NOMO-1 treated with DMSO at 0.1 percent for 48 hours (cell line): ENCODE measurements around the gene SMIM35.

Experiments used
- DNase-seq: peaks from one replicate; lab custom pipeline; 2025; ENCODE audit not compliant: unreplicated experiment; lab: John Stamatoyannopoulos, UW

Gene SMIM35

GRCh38 chr11:118007040-118007439, 79.7 kb downstream of the SMIM35 start:
- peak; percentile 37 for DNase-seq

DNA sequence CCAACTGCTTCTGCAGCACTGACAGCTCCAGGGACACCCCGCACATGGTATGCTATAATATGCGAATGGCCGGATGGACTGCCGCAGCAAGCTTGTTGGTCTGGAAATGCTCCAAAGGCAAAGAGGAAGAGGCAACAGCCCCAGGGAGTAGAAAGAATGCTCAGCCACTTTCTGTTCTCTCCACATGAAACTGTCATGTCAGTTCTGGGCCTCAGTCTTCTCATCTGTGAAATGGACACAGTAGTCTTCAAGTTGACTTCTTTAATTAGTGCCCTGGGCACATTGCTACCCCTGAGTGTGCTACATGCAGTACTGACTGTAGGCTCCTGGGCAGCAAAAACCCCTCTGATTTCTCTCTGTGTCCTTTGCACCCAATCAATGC, 80.6 kb downstream of the SMIM35 start:
- no peak for DNase-seq

DNA sequence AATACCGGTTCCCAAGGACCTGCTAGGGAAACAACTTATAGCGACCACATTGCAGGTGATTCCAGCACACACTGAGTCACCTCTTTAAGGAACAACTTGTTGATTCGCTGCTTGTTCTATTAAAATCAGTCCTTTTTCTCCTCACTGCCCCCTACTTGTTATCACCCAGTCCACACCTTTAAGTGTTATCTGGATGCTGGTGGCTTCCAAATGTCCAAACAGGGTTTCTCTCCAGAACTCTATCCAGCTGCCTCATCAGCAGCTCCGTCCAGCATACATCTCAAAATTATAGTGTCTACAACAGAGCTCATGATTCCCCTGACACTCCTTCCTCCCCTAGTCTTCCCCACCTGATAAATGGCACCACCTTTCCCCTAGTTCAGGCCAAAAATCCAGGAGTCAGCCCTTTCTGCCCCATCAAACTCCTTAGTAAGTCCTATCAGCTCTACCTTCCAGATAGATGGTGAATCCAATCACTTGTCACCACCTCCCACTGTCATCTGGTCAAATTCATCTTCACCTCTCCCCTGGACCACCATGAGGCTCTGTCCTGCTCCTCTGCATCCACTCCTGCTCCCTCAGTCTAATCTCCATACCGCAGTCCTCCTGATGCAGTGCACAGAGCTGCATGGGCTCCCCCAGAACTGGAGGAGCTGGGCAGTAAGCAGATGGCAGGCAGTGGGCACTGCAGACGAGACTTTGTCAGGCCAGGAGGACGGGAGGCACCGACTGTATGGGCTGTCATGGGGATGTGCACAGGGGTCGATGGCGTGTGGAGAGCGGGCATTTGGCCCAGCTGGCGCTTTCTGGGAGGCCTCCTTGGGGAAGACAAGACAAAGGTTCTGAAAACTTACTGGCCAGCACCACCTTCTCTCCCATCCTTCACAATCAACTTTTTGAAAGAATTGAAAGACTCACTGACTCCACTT, 81.3 kb downstream of the SMIM35 start:
- DNase-seq: no peak

DNA sequence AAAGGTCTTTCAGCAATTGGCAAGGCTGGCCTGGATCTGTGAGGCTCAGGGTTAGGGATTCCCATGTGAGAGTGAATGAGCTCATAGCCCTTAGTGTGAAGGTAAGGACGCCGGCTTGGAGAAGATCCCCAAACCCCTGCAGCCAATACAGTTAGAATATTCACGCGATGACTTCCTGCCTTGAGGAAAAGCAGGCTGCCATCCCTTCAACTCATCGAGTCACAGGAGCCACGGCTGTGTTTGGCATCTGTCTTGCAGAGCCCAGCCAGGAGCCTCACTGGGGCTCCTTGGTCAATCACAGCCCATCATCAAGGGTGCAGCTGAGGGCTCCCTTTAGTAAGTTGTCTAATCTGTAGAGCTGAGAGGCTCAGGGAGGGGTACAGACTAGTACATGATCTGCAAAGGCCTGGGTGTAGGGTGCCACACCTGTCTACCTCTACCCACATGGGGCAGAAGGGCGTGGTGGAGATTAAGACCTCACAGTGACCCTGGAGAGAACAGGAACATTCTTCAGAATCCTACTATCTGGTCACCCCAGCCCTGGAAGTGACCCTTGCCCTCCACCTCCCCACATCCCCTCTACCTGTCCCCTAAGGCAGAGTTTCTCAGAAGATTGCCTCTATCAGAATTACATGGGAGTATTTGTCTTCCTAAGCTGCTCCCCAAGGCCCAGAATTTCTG, 82.1 kb downstream of the SMIM35 start:
- DNase-seq: no peak

- DNase-seq: no peak
Observed at GRCh38 chr11:118003456-118003855, 83.3 kb downstream of the SMIM35 start.

DNA sequence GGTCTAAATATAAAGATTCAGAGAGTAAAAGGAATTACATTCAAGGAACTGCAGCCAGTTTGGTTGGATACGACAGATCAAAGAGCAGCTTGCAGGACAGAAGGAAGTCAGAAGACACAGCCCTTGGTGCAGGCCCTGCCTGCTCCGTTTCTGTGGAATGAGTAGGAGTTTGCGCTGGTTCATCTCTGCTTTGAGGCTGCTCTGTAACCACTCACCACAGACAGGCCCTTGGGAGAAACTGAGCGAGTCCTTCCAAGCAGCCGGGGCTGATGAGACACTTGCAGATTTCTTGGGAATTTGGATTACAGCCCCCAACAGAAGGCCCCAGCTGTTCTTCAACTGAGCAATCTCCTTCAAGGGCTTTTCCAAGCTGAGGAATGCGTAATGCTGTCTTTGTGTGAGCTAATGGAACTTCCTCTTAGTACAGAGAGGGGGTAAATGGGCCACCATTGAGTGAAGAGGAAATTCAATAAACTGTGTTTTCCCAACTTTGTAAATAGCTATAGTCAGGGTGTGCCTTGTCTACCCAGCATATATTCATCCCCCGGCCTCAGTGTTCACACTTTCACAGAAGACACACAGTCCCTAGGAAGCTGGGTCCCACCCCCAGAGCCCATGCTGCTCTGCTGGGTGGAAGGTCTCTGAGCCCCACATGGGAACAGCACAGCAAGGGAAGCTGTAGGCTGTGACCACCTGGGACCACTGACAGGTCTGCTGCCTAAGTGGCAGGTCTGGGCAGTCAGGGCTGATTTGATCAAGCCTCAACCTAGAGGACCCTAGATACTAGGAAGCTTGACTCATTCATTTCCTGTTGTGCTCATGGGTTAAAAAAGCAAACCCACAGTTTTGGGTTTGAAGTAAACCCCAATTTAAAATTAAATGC, 84.0 kb downstream of the SMIM35 start:
- peak; percentile 45 for DNase-seq

GRCh38 chr11:118002010-118002540, 84.7 kb downstream of the SMIM35 start:
- DNase-seq: no peak

GRCh38 chr11:118001494-118001971, 85.2 kb downstream of the SMIM35 start:
- DNase-seq: no peak

GRCh38 chr11:118000850-118001228, 85.9 kb downstream of the SMIM35 start:
- no peak for DNase-seq

DNA sequence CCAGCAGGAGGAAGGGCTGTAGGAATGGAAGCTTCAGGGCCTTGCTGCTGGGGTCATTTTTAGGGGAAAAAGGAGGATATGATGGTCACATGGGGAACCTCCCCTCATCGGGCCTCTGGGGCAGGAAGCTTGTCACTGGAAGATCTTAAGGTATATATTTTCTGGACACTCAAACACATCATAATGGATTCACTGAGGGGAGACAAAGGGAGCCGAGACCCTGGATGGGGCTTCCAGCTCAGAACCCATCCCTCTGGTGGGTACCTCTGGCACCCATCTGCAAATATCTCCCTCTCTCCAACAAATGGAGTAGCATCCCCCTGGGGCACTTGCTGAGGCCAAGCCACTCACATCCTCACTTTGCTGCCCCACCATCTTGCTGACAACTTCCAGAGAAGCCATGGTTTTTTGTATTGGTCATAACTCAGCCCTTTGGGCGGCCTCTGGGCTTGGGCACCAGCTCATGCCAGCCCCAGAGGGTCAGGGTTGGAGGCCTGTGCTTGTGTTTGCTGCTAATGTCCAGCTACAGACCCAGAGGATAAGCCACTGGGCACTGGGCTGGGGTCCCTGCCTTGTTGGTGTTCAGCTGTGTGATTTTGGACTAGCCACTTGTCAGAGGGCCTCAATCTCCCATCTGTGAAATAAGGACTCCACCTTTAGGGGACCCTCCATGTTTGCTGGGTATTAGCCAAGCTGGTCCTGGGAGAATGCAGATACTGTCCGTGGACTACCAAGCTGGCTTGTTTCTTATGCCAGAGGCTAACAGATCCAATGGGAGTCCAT, 86.5 kb downstream of the SMIM35 start:
- no peak for DNase-seq

GRCh38 chr11:117999354-117999993, 87.3 kb downstream of the SMIM35 start:
- no peak for DNase-seq

- no peak for DNase-seq
Observed at GRCh38 chr11:117998664-117999353, 88.0 kb downstream of the SMIM35 start.

DNA sequence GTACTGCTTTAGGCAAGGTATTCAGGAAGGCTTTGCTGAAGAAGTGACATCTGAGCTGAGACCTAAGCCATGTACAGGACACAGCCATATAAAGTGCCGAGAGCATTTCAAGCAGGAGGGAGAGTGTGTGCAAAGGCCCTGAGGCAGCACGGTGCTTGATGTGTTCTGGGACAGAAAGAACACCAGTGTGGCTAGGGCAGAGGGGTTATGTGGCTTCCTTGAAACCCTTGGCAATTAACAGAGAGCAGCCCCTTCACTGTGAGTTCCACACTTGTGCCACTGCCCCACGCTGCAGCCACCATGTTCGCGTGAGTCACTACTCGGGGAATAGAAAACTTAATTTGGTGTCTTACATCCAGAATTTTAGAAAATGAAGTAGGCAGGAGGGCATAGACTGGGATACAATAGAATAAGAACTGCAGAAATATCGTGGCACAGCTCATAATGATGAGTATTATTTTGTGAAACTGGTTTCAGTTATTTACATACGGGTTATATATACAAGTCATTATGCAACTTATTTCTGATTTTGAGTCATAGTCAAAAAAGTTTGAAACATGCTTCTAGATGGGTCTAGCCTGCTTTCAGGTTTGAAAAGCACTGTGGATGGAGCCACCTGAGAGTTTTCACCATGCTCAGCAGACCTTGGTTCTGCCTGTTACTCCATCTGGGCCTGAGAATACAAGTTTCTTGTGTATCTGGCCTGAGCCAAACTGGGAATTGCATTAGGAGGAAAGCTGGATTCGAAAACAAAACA, 88.8 kb downstream of the SMIM35 start:
- no peak for DNase-seq

- no peak for DNase-seq
Observed at GRCh38 chr11:117997406-117997805, 89.4 kb downstream of the SMIM35 start.

GRCh38 chr11:117996058-117996457, 90.7 kb downstream of the SMIM35 start:
- DNase-seq: no peak

- no peak for DNase-seq
Observed at GRCh38 chr11:117995472-117995871, 91.3 kb downstream of the SMIM35 start.

- no peak for DNase-seq
Observed at GRCh38 chr11:117993988-117994745, 92.6 kb downstream of the SMIM35 start.

DNA sequence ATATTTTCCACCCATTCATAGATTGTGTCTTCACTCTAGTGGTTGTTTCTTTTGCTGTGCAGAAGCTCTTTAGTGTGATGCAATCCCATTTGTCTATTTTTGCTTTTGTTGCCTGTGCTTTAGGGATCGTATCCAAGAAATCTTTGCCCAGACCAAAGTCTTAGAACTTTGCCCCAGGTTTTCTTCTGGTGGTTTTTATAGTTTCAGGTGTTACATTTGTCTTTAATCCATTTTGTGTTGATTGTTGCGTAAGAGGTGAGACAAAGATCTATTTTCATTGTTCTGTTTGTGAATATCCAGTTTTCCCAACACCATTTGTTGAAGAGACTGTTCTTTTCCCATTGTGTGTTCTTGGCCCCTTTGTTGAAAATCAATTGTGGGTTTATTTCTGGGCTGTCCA, 94.1 kb downstream of the SMIM35 start:
- no peak for DNase-seq
